GM18858 (cell line): ENCODE measurements around the gene IFRD2.
"Not testable (repeated sequence)": the region's sequence is repeated elsewhere in the genome, so short reads cannot be mapped to it uniquely, and the experiment has no call there.

Experiments used
- ATAC-seq: cut with Tn5 transposase; IDR thresholded peaks from one replicate; pipeline ENCODE4 v1.9.1; 2021; ENCODE audit not compliant: unreplicated experiment

Gene IFRD2

DNA sequence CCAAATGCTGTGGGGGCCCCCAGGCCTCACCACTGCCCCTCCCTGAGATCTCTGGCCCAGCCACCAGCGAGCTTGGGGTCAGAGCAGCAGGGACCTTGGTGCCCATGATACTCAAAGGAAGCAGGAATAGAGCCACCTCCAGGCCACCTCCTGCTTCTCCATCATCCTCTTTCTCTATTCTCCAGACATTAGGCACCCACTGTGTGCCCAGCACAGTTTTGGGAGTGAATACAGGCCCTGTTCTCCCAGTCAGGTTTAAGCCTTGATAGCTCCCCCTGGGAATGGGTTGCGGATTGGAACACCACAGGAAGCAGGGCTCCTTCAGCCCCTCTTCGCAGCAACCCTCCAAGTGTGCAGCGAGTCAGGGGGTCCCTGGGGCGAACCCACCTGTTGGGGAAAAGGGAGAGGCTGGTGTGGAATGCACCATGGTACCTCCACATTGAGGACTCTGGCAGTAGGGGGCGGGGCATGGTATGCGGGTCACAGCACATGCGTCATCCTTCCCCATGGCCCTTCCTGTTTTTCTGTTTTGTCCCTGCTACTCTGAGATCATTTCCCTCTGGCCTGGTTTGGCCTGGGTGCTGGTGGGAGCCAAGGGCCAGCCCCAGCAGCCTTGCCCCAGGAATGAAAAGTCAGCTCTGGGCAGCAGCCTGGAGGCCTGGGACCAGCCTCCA is 37.5 kb downstream of the IFRD2 start:
- no peak for ATAC-seq

DNA sequence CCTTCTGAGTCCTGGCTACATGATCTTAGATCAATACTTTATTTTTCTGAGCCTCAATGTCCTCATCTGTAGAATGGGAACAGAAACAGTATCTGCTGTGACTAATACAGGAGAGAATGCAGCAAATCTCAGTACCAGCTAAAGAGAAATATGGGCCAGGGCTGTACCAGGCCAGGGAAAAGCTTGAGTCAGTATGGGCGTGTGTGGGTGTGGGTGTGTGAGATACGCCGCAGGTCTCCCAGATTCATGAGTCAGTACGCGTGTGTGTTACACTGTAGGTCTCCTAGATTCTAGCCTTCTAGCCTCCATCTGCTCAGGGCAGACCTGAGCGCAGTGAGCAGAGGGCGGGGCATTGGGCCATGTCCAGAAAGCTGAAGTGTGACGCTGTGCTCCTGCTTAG is 41.0 kb downstream of the IFRD2 start:
- ATAC-seq = no peak

GRCh38 chr3:50250514-50250913 is 41.7 kb downstream of the IFRD2 start:
- ATAC-seq = no peak

DNA sequence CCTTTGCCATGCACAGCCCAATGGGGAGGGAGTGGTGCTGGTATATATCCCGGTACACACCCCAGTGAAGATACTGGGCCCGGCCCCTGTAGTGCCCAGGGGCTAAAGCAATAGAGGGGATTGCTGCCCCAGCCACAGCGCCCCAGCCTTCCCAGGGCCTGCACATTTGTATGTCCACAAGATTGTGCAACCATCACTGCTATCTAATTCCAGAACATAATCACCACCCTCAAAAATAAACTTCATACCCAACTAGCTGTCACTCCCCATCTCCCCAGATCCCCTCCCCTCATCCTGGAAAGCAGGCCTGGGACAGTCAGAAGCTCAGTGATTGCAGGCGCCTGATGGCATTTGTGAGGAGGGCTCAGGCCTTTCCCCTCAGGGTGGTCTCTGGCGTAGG is 42.8 kb downstream of the IFRD2 start:
- no peak for ATAC-seq

DNA sequence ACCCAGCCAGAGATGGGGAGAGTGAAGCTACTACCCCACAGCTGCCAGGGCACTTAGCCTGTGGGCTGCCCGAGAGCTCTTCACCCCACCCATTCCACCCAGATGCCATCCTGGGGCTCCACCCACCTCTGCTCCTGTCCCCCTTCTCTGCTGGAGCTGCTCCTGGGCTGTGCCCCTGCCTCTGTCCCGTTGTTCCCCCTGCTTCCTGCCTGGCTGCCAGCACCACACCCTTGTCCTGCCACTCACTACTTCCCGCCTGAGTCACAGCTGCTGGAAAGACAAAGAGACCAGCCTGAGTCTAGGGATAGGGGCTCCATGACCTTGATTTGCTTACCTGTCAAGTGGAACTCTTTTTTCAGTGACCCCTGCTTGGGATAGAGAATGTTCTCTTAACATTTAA is 43.8 kb downstream of the IFRD2 start:
- no peak for ATAC-seq

GRCh38 chr3:50246517-50246954 is 45.7 kb downstream of the IFRD2 start:
- ATAC-seq = peak; percentile 37

GRCh38 chr3:50245831-50246516 is 46.3 kb downstream of the IFRD2 start:
- ATAC-seq = peak; percentile 37

- ATAC-seq = no peak
Observed at GRCh38 chr3:50245251-50245745, 46.9 kb downstream of the IFRD2 start.

GRCh38 chr3:50244813-50245212 is 47.4 kb downstream of the IFRD2 start:
- ATAC-seq = not testable (repeated sequence)

GRCh38 chr3:50243543-50243895 is 48.7 kb downstream of the IFRD2 start:
- no peak for ATAC-seq

GRCh38 chr3:50242851-50243542 is 49.2 kb downstream of the IFRD2 start:
- ATAC-seq = no peak

GRCh38 chr3:50242381-50242770 is 49.9 kb downstream of the IFRD2 start:
- no peak for ATAC-seq

DNA sequence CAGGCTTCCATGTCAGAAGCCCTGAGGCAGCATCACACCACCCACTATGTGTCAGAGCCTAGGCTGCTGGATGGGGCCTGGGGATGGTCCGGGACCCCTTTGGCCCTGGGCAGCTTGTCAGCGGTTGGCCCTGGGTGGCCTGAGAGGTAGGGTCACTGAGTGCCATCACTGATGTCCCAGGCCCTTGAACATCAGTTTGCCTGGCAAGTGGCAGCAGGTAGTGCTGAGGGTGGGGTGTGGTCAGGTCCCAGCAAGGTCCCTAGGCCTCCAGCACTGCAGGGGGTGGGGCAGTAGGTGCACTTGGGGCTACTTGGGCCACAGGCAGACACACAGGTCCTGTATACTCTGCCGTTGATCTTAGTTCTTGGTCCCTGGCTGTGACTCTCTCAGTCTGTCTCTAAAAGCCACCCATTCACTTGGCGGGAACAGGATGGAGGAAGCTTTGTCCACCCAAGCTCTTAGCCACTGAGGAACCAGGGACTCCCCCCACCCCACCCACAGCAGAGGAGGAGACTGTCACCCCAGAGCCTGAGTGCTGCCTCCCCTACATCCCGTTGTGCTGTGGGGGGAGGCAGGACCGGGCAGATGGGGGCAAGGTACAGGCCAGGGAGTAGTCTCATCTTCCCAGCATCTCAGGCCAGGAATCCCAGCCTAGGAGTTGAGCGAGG is 50.4 kb downstream of the IFRD2 start:
- ATAC-seq = no peak

GRCh38 chr3:50241163-50241562 is 51.1 kb downstream of the IFRD2 start:
- no peak for ATAC-seq

DNA sequence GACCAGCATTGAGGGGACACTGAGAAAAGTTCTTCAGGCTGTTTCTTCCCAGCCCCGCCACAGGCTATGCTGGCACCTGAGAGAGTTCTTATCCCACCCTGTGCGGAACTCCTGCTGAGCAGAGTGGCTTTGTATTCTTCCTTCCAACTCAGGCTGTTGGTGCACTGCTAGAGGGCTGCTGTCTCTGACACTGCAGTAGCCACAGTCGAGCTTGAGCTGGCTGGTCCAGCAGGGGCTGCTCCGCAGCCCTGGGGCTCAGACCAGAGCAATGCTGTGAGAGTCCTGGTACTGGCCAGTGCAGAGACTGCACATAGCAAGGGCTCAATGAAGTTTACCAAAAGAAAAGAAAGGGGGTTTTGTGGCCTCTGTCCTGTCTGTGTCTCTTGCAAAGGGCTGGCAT is 52.6 kb downstream of the IFRD2 start:
- no peak for ATAC-seq

- ATAC-seq = no peak
Observed at GRCh38 chr3:50238549-50239026, 53.6 kb downstream of the IFRD2 start.

DNA sequence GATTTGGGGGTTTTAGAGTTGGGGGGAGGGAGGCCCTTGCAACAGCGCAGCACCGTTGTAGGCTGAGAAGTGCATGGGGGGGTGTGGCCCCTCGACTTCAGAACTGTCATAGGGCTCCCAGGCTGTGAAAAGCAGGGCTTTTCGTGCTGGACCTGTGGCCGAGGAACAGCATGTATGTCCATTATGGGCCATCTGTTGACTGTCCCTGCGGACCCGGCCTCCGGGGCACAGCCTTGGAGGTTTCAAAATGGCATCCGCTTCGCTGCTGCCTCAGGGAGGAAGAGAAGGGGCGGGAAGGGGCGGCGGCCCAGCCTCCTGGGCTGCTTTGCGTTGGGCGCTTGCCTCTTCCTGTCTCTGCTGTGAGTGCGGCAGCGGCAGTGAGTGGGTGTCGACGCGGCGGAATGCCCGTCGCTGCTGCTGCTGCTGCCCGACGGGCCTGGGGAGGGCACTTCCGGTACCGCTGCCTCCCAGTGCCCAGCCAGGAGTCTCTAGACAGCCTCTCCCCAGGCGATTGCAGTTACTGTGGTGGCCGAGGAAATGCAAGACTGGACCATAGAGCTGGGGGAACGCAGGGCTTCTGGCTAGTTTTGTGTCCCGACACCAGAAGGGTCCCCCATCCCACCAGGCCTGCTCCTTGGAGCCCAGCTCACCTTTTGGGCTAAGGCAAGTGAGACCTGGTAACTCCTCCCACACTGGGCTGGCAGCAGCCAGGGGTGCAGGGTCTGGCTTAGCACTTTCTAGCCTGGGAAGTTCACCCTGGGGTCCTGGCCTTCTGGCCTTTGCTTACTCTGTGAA is 54.3 kb downstream of the IFRD2 start:
- peak; percentile 32 for ATAC-seq
